ENCODE data around the gene HAO2. TPM values are rescaled to one million over a fixed set of nuclear protein-coding genes. Genes with fewer than 3 reads are reported as not detected.

Gene HAO2
- total and polyA plus RNA-seq, 2 donors (not counting 3 experiments of a cell fraction or from before 2014, with no cell fraction given): not detected

DNA sequence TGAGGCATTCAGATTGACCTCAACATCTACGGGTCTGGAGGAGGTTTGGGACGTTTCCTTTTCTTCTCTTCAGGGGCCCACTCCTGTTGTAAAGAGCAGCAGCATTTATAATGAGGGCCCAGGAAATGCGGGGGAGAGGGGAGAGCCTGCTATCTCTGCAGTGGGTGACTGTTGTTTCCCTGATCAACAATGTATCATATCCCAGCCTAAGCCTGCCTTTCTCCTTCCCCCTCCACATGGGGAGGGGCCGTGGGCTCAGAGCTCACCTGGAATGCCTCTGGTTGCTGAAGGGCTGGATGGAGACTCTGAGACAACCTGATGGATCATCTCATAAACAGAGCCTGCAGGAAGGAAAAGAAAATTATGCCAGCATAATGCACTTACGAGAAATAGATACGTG, 36.0 kb upstream of the HAO2 start:
- H3K27me3 ChIP-seq (ENCODE audit: control insufficient read depth in 2 of 2, insufficient read depth in 2 of 2, low read length in 2 of 2): no peaks in the 10 kb centered on the region
- no peak overlapping the region for H3K27ac ChIP-seq (ENCODE audit: insufficient read depth, low read depth, low read length)
- no peak overlapping the region for H2AFZ ChIP-seq (ENCODE audit: low read depth, low read length)
- H3K4me2 ChIP-seq (ENCODE audit: insufficient read depth, low read length): no peak overlapping the region
- no peaks in the 10 kb centered on the region for H3K9me3 ChIP-seq (replicated peaks; ENCODE audit: control insufficient read depth, insufficient read depth, low read length)
- TF ChIP-seq MYC (IDR thresholded peaks at IDR 0.05; ENCODE audit: low read depth, low read length) (no peak), JUN (IDR thresholded peaks at IDR 0.05; ENCODE audit: borderline replicate concordance, insufficient read depth, insufficient read length, low read depth) (no peak), EZH2 (IDR thresholded peaks at IDR 0.05; ENCODE audit: borderline replicate concordance, low read depth, low read length, severe bottlenecking) (no peak), POLR2A (IDR thresholded peaks at IDR 0.05; ENCODE audit: low read depth, low read length) (no peak), POLR2AphosphoS5 (IDR thresholded peaks at IDR 0.05; ENCODE audit: insufficient read depth, low read depth, low read length) (no peak), FOS (IDR thresholded peaks at IDR 0.05; ENCODE audit: borderline replicate concordance, insufficient read depth, low read length) (no peak), GATA2 (IDR thresholded peaks at IDR 0.05; ENCODE audit: insufficient read depth, insufficient read length, low read depth, low read length) (no peak)
- TF ChIP-seq, protein P1, sequence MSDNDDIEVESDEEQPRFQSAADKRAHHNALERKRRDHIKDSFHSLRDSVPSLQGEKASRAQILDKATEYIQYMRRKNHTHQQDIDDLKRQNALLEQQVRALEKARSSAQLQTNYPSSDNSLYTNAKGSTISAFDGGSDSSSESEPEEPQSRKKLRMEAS (IDR thresholded peaks at IDR 0.05; ENCODE audit: insufficient read depth, insufficient read length): no peak
- TF ChIP-seq, protein P2, sequence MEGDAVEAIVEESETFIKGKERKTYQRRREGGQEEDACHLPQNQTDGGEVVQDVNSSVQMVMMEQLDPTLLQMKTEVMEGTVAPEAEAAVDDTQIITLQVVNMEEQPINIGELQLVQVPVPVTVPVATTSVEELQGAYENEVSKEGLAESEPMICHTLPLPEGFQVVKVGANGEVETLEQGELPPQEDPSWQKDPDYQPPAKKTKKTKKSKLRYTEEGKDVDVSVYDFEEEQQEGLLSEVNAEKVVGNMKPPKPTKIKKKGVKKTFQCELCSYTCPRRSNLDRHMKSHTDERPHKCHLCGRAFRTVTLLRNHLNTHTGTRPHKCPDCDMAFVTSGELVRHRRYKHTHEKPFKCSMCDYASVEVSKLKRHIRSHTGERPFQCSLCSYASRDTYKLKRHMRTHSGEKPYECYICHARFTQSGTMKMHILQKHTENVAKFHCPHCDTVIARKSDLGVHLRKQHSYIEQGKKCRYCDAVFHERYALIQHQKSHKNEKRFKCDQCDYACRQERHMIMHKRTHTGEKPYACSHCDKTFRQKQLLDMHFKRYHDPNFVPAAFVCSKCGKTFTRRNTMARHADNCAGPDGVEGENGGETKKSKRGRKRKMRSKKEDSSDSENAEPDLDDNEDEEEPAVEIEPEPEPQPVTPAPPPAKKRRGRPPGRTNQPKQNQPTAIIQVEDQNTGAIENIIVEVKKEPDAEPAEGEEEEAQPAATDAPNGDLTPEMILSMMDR (IDR thresholded peaks at IDR 0.05; ENCODE audit: extremely low read depth in 1 of 2, insufficient read depth in 1 of 2, low read depth in 1 of 2, low read length in 2 of 2): no peak
- H3K9me1 ChIP-seq (replicated peaks; ENCODE audit: control insufficient read depth, extremely low read depth, insufficient read depth, low read length): no peaks in the 10 kb centered on the region
- POLR2A ChIA-PET: no interaction called here
- BruUV-seq (replicated peaks): no TSS peak
- no peak overlapping the region for H3K9ac ChIP-seq (replicated peaks; ENCODE audit: extremely low read depth, insufficient read depth, low read length)
- intact Hi-C loops (cut with micrococcal nuclease) (no loop called here), dilution Hi-C loops (cut with MboI; ENCODE audit: extremely low pct_ligation_motif_present, low sequenced_read_pairs) (no loop called here)
- H3K36me3 ChIP-seq (ENCODE audit: control insufficient read depth in 2 of 2, extremely low read depth in 1 of 2, insufficient read depth in 2 of 2, low read length in 2 of 2): no peaks in the 10 kb centered on the region
- no peak overlapping the region for H3K4me3 ChIP-seq (replicated peaks in 1 of 3; ENCODE audit: insufficient read depth in 1 of 3, low read depth in 1 of 3, low read length in 3 of 3)
- no peaks in the 10 kb centered on the region for H4K20me1 ChIP-seq (replicated peaks; ENCODE audit: control insufficient read depth, extremely low read depth, insufficient read depth, low read length)
- CTCF ChIA-PET: no interaction called here
- DNase-seq (ENCODE audit: low read depth, low spot score) (no peak), FAIRE-seq (no peak)
- no peaks in the 10 kb centered on the region for H3K79me2 ChIP-seq (ENCODE audit: control insufficient read depth, insufficient read depth, low read length)
- H3K4me1 ChIP-seq (ENCODE audit: control insufficient read depth, extremely low read depth, insufficient read depth, low read length): peaks cover 2% of the 10 kb centered on the region

All from endothelial cell of umbilical vein (primary cell).